Fibroblast of villous mesenchyme (primary cell): ENCODE data around the gene SHOC2. TPM values are rescaled to one million over a fixed set of nuclear protein-coding genes. Genes with fewer than 3 reads are reported as not detected.

Experiments
- DNase-seq: peaks from one replicate; pipeline ENCODE4 v3.0.0-alpha.2; 2010; ENCODE audit warnings: low read depth
- H3K4me3 ChIP-seq: 2 replicates; pipeline ENCODE4 v1.5.1; 2011; ENCODE audit warnings: low read depth, mild to moderate bottlenecking, low read length
- CTCF ChIP-seq: IDR thresholded peaks from 2 replicates; pipeline ENCODE4 v1.5.1; 2012; ENCODE audit warnings: low read depth, mild to moderate bottlenecking, low read length; ENCODE audit not compliant: insufficient read depth
- total RNA-seq: library from RNA; depleted of rRNA; stranded (reverse); fragments of >200 nt; gene quantifications from 2 replicates; pipeline ENCODE4 v1.2.3, GENCODE V29; 2012

SHOC2 gene
- total RNA-seq, 1 donor, result 69.5 TPM

- H3K4me3 ChIP-seq, result no peak overlapping the region
- no peak for DNase-seq
These were observed 72.8 kb downstream of the SHOC2 start for GRCh38 chr10:110992006-110992800.

GRCh38 chr10:110993024-110993693, 73.8 kb downstream of the SHOC2 start:
- no peak overlapping the region for H3K4me3 ChIP-seq
- DNase-seq, result peak; percentile 57
- no peak for TF ChIP-seq CTCF

More at GRCh38 chr10:110992006-110992800, 72.8 kb downstream of the SHOC2 start:
- TF ChIP-seq CTCF, result no peak

GRCh38 chr10:110994406-110995086, 75.1 kb downstream of the SHOC2 start:
- H3K4me3 ChIP-seq, result no peak overlapping the region
- TF ChIP-seq CTCF, result no peak
- no peak for DNase-seq

GRCh38 chr10:110995301-110995700, 75.9 kb downstream of the SHOC2 start:
- no peak for TF ChIP-seq CTCF
- no peak for DNase-seq
- H3K4me3 ChIP-seq, result no peak overlapping the region

DNA sequence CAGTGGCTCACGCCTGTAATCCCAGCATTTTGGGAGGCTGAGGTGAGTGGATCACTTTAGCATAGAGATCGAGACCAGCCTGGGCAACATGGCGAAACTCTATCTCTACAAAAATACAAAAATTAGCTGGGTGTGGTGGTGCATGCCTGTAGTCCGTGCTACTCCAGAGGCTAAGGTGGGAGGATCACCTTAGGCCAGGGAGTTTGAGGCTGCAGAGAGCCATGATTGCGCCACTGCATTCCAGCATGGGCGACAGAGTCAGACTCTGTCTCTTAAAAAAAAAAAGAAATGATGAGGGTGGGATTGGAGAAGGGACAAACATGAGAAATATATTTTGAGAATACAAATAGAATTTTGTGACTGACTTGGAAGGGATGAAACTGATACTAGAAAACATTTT, 76.9 kb downstream of the SHOC2 start:
- no peak for TF ChIP-seq CTCF
- no peak overlapping the region for H3K4me3 ChIP-seq
- no peak for DNase-seq

- H3K4me3 ChIP-seq, result no peak overlapping the region
- no peak for TF ChIP-seq CTCF
- DNase-seq, result no peak
These were observed 84.6 kb downstream of the SHOC2 start for GRCh38 chr10:111004016-111004415.
